MG63 (cell line): ENCODE data around the gene RPGRIP1. TPM values are rescaled to one million over a fixed set of nuclear protein-coding genes. Genes with fewer than 3 reads are reported as not detected.

Source experiments
- DNase-seq: peaks from one replicate; pipeline ENCODE4 v3.0.0-alpha.2; 2020
- H3K27me3 ChIP-seq: fragments of 250-450 bp; sonication (Bioruptor Pico); 2 replicates; pipeline ENCODE4 v1.5.1; 2020; ENCODE audit warnings: mild to moderate bottlenecking, moderate library complexity
- H3K36me3 ChIP-seq: fragments of 250-450 bp; sonication (Bioruptor Pico); 2 replicates; pipeline ENCODE4 v1.5.1; 2020; ENCODE audit warnings: mild to moderate bottlenecking, moderate library complexity
- H3K4me3 ChIP-seq: fragments of 250-450 bp; sonication (Bioruptor Pico); 2 replicates; pipeline ENCODE4 v1.5.1; 2020; ENCODE audit warnings: mild to moderate bottlenecking, moderate library complexity
- H3K9me3 ChIP-seq: fragments of 250-450 bp; sonication (Bioruptor Pico); 2 replicates; pipeline ENCODE4 v1.5.1; 2020; ENCODE audit warnings: mild to moderate bottlenecking, moderate library complexity
- total RNA-seq: library from RNA; depleted of rRNA; stranded (reverse); fragments of >200 nt; shearing (Covaris generic); gene quantifications from 2 replicates; pipeline ENCODE4 v1.2.3, GENCODE V29; 2014; ENCODE audit warnings: low replicate concordance; rRNA removed

RPGRIP1 gene
- total RNA-seq, 1 experiment from 2014 or later = not detected

- DNase-seq = no peak
- Histone ChIP-seq H3K27me3 (no peaks in the 10 kb centered on the region), H3K4me3 (no peak overlapping the region), H3K36me3 (no peaks in the 10 kb centered on the region), H3K9me3 (no peaks in the 10 kb centered on the region)
These were observed 31.7 kb downstream of the RPGRIP1 start for GRCh38 chr14:21311614-21312013.

DNA sequence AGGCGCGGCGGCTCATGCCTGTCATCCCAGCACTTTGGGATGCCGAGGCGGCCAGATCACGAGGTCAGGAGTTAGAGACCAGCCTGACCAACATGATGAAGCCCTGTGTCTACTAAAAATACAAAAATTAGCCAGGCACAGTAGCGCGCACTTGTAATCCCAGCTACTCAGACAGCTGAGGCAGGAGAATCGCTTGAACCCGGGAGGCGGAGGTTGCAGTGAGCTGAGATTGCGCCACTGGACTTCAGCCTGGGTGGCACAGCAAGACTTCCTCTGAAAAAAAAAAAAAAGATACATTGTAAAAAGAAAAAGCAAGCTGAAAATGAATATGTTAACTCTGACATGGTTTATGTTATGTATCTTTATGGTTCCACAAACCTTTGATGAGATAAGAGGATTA lies 33.6 kb downstream of the RPGRIP1 start:
- no peaks in the 10 kb centered on the region for H3K36me3 ChIP-seq
- DNase-seq = no peak
- H3K27me3 ChIP-seq = no peaks in the 10 kb centered on the region
- H3K9me3 ChIP-seq = no peaks in the 10 kb centered on the region
- no peak overlapping the region for H3K4me3 ChIP-seq

- no peaks in the 10 kb centered on the region for H3K36me3 ChIP-seq
- no peaks in the 10 kb centered on the region for H3K27me3 ChIP-seq
- H3K4me3 ChIP-seq = no peak overlapping the region
- DNase-seq = no peak
- no peaks in the 10 kb centered on the region for H3K9me3 ChIP-seq
These were observed 37.5 kb downstream of the RPGRIP1 start for GRCh38 chr14:21317398-21317797.

DNA sequence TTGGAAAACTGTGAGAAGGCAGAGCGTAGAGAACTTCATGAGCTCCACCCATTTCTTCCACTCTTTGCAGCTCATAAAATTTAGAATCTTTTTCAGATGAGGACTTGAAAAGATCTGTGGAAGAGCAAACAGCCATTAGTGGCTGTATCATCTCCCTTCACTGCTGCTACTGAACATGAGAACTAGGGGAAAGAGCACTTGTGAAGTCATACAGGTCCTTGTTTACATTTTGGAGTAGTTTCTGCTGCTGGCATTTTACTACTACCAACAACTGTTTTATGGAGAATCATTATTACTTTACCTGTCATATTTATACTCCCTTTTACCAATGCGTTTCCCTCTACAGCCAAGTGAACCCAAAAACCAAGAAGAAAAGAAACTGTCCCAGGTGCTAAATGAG lies 41.0 kb downstream of the RPGRIP1 start:
- no peaks in the 10 kb centered on the region for H3K36me3 ChIP-seq
- DNase-seq = no peak
- H3K9me3 ChIP-seq = no peaks in the 10 kb centered on the region
- no peaks in the 10 kb centered on the region for H3K27me3 ChIP-seq
- no peak overlapping the region for H3K4me3 ChIP-seq

DNA sequence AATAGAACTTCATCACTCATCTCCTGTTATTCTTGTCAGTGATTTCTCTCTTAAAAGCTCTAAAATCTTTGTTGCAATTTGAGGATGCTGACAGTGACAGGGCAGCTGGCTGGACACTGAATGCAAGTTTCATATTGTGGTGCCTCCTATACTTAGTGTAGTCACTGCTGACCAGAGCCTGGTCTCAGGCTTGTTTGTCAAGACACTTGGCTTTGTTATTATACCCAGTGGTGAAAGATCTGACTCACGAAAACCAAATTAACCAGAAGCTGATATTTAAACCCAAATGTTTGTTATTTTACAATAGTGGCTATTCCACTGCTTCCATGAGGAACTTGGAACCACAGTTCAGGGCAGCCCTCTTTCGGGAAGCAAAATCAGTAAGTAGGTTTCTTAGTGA lies 42.8 kb downstream of the RPGRIP1 start:
- DNase-seq = no peak
- Histone ChIP-seq H3K27me3 (no peaks in the 10 kb centered on the region), H3K4me3 (no peak overlapping the region), H3K36me3 (no peaks in the 10 kb centered on the region), H3K9me3 (no peaks in the 10 kb centered on the region)

- no peaks in the 10 kb centered on the region for H3K27me3 ChIP-seq
- H3K36me3 ChIP-seq = no peaks in the 10 kb centered on the region
- no peak overlapping the region for H3K4me3 ChIP-seq
- H3K9me3 ChIP-seq = no peaks in the 10 kb centered on the region
- DNase-seq = no peak
These were observed 47.1 kb downstream of the RPGRIP1 start for GRCh38 chr14:21326972-21327371.

Other genes starting within 250 kb of the RPGRIP1 start
- not detected in 2 replicates for gene TPPP2, start 249.9 kb upstream of the RPGRIP1 start, total RNA-seq
- gene RNASE13, start 245.3 kb upstream of the RPGRIP1 start, total RNA-seq = not detected in 2 replicates
- not detected in 2 replicates for gene RNASE7, start 237.7 kb upstream of the RPGRIP1 start, total RNA-seq
- gene RNASE8, start 222.3 kb upstream of the RPGRIP1 start, total RNA-seq = not detected in 2 replicates
- 9.1 and 10.0 TPM in 2 replicates for gene ARHGEF40, start 209.8 kb upstream of the RPGRIP1 start, total RNA-seq
- 14.4 and 33.3 TPM in 2 replicates for gene ZNF219, start 181.4 kb upstream of the RPGRIP1 start, total RNA-seq
- gene TMEM253, start 179.0 kb upstream of the RPGRIP1 start, total RNA-seq = not detected in 2 replicates
- gene OR5AU1, start 124.0 kb upstream of the RPGRIP1 start, total RNA-seq = not detected in 2 replicates
- gene HNRNPC, start 10.6 kb upstream of the RPGRIP1 start, total RNA-seq = 994 and 1,287 TPM in 2 replicates
- gene SUPT16H, start 103.9 kb downstream of the RPGRIP1 start, total RNA-seq = 27.0 and 32.0 TPM in 2 replicates
- gene CHD8, start 176.0 kb downstream of the RPGRIP1 start, total RNA-seq = 24.1 and 24.6 TPM in 2 replicates
- 6.5 and 7.2 TPM in 2 replicates for gene RAB2B, start 196.9 kb downstream of the RPGRIP1 start, total RNA-seq
- 26.9 and 75.1 TPM in 2 replicates for gene TOX4, start 197.1 kb downstream of the RPGRIP1 start, total RNA-seq
- 46.0 and 52.0 TPM in 2 replicates for gene METTL3, start 231.3 kb downstream of the RPGRIP1 start, total RNA-seq
- 0.36 and 0.81 TPM in 2 replicates for gene SALL2, start 246.3 kb downstream of the RPGRIP1 start, total RNA-seq